SK-N-MC (cell line): Measurements from ENCODE around the gene GRAMD2A.
A peak's percentile ranks its signal among the peaks of the same experiment; 100 is the strongest.

Source experiments
- DNase-seq: peaks from one replicate; pipeline ENCODE4 v3.0.0-alpha.2; 2011; ENCODE audit warnings: low read depth, low spot score
- H3K27ac ChIP-seq: fragments of 200-600 bp; sonication (generic); 2 replicates; pipeline ENCODE4 v1.5.1; 2016; ENCODE audit warnings: mixed run types
- H3K36me3 ChIP-seq: fragments of 200-600 bp; sonication (generic); 2 replicates; pipeline ENCODE4 v1.6.1; 2017; ENCODE audit warnings: antibody characterized with exemption, low read length, mixed read lengths; ENCODE audit not compliant: insufficient read depth
- H3K4me3 ChIP-seq: fragments of 200-600 bp; sonication (generic); 2 replicates; pipeline ENCODE4 v1.5.1; 2016
- H3K9ac ChIP-seq: fragments of 200-600 bp; sonication (generic); 2 replicates; pipeline ENCODE4 v1.8.0; 2017; ENCODE audit warnings: mixed run types, mixed read lengths; ENCODE audit not compliant: insufficient read length
- H3K9me3 ChIP-seq: fragments of 200-600 bp; sonication (generic); 2 replicates; pipeline ENCODE4 v1.6.1; 2017; ENCODE audit warnings: low read depth, mild to moderate bottlenecking, antibody characterized with exemption, low read length, moderate library complexity, mixed read lengths
- EZH2 ChIP-seq: fragments of 200-600 bp; sonication (generic); IDR thresholded peaks from one replicate; pipeline ENCODE4 v1.6.1; 2017; ENCODE audit warnings: antibody characterized with exemption
- FOXP2 ChIP-seq: optimal IDR thresholded peaks from 2 replicates; pipeline ENCODE3; 2011; ENCODE audit warnings: mild to moderate bottlenecking, moderate library complexity; ENCODE audit not compliant: insufficient read depth; ENCODE audit errors: extremely low read length, control extremely low read depth
- POLR2AphosphoS5 ChIP-seq: IDR thresholded peaks from 2 replicates; pipeline ENCODE4 v1.6.1; 2012; ENCODE audit warnings: mild to moderate bottlenecking, low read depth, low read length, borderline replicate concordance

GRAMD2A gene

GRCh38 chr15:72227192-72227586 is 29.6 kb upstream of the GRAMD2A start:
- Histone ChIP-seq H3K36me3 (peaks cover 26% of the 10 kb centered on the region), H3K9me3 (no peaks in the 10 kb centered on the region), H3K9ac (no peak overlapping the region), H3K4me3 (peak overlapping the region; percentile 28), H3K27ac (peak overlapping the region; percentile 27; the same call in 1 of the 2 replicates)
- DNase-seq: no peak
- no peak for TF ChIP-seq POLR2AphosphoS5
- no peak for TF ChIP-seq EZH2
- TF ChIP-seq FOXP2: no peak

GRCh38 chr15:72223278-72223677 is 25.7 kb upstream of the GRAMD2A start:
- Histone ChIP-seq H3K4me3 (no peak overlapping the region), H3K36me3 (peaks cover 60% of the 10 kb centered on the region), H3K9me3 (no peaks in the 10 kb centered on the region), H3K9ac (no peak overlapping the region), H3K27ac (no peak overlapping the region)
- no peak for DNase-seq
- TF ChIP-seq EZH2 (no peak), FOXP2 (no peak), POLR2AphosphoS5 (no peak; the same call in 1 of the 2 replicates)

- TF ChIP-seq POLR2AphosphoS5: peak; percentile 6; the same call in 1 of the 2 replicates
- TF ChIP-seq FOXP2: no peak
- no peak for TF ChIP-seq EZH2
- Histone ChIP-seq H3K9ac (no peak overlapping the region), H3K36me3 (peaks cover 69% of the 10 kb centered on the region), H3K9me3 (no peaks in the 10 kb centered on the region), H3K27ac (no peak overlapping the region), H3K4me3 (no peak overlapping the region)
- DNase-seq: no peak
These were observed 24.8 kb upstream of the GRAMD2A start for GRCh38 chr15:72222393-72222792.

- Histone ChIP-seq H3K4me3 (no peak overlapping the region), H3K9ac (peak overlapping the region; percentile 38), H3K9me3 (no peaks in the 10 kb centered on the region), H3K27ac (no peak overlapping the region), H3K36me3 (peaks cover 82% of the 10 kb centered on the region)
- TF ChIP-seq POLR2AphosphoS5 (no peak), FOXP2 (no peak)
- DNase-seq: no peak
These were observed 23.1 kb upstream of the GRAMD2A start for GRCh38 chr15:72220687-72221086.

- DNase-seq: no peak
- Histone ChIP-seq H3K27ac (peak overlapping the region; percentile 1; the same call in 1 of the 2 replicates), H3K36me3 (peaks cover 91% of the 10 kb centered on the region), H3K9ac (no peak overlapping the region), H3K9me3 (no peaks in the 10 kb centered on the region), H3K4me3 (no peak overlapping the region)
- TF ChIP-seq FOXP2 (no peak), EZH2 (no peak), POLR2AphosphoS5 (no peak)
These were observed 19.6 kb upstream of the GRAMD2A start for GRCh38 chr15:72217216-72217615.

- no peak overlapping the region for H3K9ac ChIP-seq
These were observed 18.5 kb upstream of the GRAMD2A start for GRCh38 chr15:72216079-72216478.

GRCh38 chr15:72207558-72208085 is 10.0 kb upstream of the GRAMD2A start:
- TF ChIP-seq FOXP2: no peak
- TF ChIP-seq EZH2: no peak
- TF ChIP-seq POLR2AphosphoS5: no peak
- Histone ChIP-seq H3K9me3 (no peaks in the 10 kb centered on the region), H3K27ac (no peak overlapping the region), H3K4me3 (no peak overlapping the region), H3K36me3 (peaks cover 97% of the 10 kb centered on the region), H3K9ac (no peak overlapping the region)
- DNase-seq: no peak

More at GRCh38 chr15:72216079-72216478, 18.5 kb upstream of the GRAMD2A start:
- Histone ChIP-seq H3K27ac (no peak overlapping the region), H3K9me3 (no peaks in the 10 kb centered on the region), H3K4me3 (no peak overlapping the region), H3K36me3 (peaks cover 95% of the 10 kb centered on the region)
- no peak for DNase-seq
- TF ChIP-seq EZH2: no peak
- TF ChIP-seq POLR2AphosphoS5: no peak
- TF ChIP-seq FOXP2: no peak

GRCh38 chr15:72206677-72207000 is 9.1 kb upstream of the GRAMD2A start:
- DNase-seq: no peak
- TF ChIP-seq FOXP2: no peak
- TF ChIP-seq POLR2AphosphoS5: no peak
- no peak for TF ChIP-seq EZH2
- no peaks in the 10 kb centered on the region for H3K9me3 ChIP-seq
- H3K27ac ChIP-seq: no peak overlapping the region
- no peak overlapping the region for H3K4me3 ChIP-seq
- peaks cover 97% of the 10 kb centered on the region for H3K36me3 ChIP-seq
- no peak overlapping the region for H3K9ac ChIP-seq

- Histone ChIP-seq H3K9me3 (no peaks in the 10 kb centered on the region), H3K9ac (no peak overlapping the region), H3K4me3 (no peak overlapping the region), H3K36me3 (peaks cover 97% of the 10 kb centered on the region), H3K27ac (no peak overlapping the region)
- no peak for DNase-seq
- TF ChIP-seq EZH2: no peak
- TF ChIP-seq FOXP2: no peak
- no peak for TF ChIP-seq POLR2AphosphoS5
These were observed 8.5 kb upstream of the GRAMD2A start for GRCh38 chr15:72205896-72206676.
